Stomach (tissue), 9 donors: Measurements from ENCODE around the gene MPIG6B. TPM values are rescaled to one million over a fixed set of nuclear protein-coding genes. Genes with fewer than 3 reads are reported as not detected.

Source experiments
- DNase-seq, 2 donors: peaks; one replicate each; pipeline versions ENCODE4 v3.0.0 to v3.0.0-alpha.2; 2013 to 2019
- H3K27ac ChIP-seq, 5 donors: fragments of 200-600 bp in 4 of 5; sonication (generic) in 4 of 5; one replicate each; pipeline ENCODE4 v1.5.1; 2013 to 2019; ENCODE audit warnings: mild to moderate bottlenecking in 1 of 5, moderate library complexity in 1 of 5
- H3K27me3 ChIP-seq, 3 donors: fragments of 200-600 bp; sonication (generic); one replicate each; pipeline ENCODE4 v1.5.1; 2017 to 2019; ENCODE audit warnings: mixed run types in 1 of 3
- H3K36me3 ChIP-seq, 4 donors: fragments of 200-600 bp; sonication (generic); 1 replicate in 3 of 4; 2 replicates in 1 of 4; pipeline ENCODE4 v1.5.1; 2016 to 2019
- H3K4me1 ChIP-seq, 4 donors: fragments of 200-600 bp; sonication (generic); one replicate each; pipeline ENCODE4 v1.5.1; 2016 to 2019
- H3K4me3 ChIP-seq, 4 donors: fragments of 200-600 bp; sonication (generic) in 3 of 4; one replicate each; pipeline ENCODE4 v1.5.1; 2016 to 2019; ENCODE audit warnings: mild to moderate bottlenecking in 1 of 4
- H3K9me3 ChIP-seq, 4 donors: fragments of 200-600 bp; sonication (generic); one replicate each; pipeline ENCODE4 v1.5.1; 2016 to 2019
- CTCF ChIP-seq, 7 experiments: fragments of 450-650 bp in 4 of 7; fragments of 200-600 bp in 3 of 7; sonication (generic) in 3 of 7; IDR thresholded peaks; one replicate each; pipeline ENCODE4 v1.5.1; 2016 to 2019; ENCODE audit warnings: antibody characterized with exemption in 7 of 7, control low read depth in 2 of 7, mild to moderate bottlenecking in 1 of 7
- EP300 ChIP-seq: sonication (generic); formaldehyde crosslinking; IDR thresholded peaks from one replicate; pipeline ENCODE4 v1.6.1; 2017; ENCODE audit warnings: antibody characterized with exemption
- POLR2A ChIP-seq, 4 donors: fragments of 450-650 bp; IDR thresholded peaks; one replicate each; pipeline ENCODE4 v1.6.1; 2016; ENCODE audit warnings: antibody characterized with exemption in 4 of 4, control low read depth in 2 of 4, mild to moderate bottlenecking in 1 of 4, moderate library complexity in 1 of 4
- POLR2AphosphoS5 ChIP-seq, 3 donors: sonication (generic); formaldehyde crosslinking; IDR thresholded peaks; one replicate each; pipeline ENCODE4 v1.6.1; 2016; ENCODE audit warnings: antibody characterized with exemption in 3 of 3
- WGBS, 5 donors: extraction: QIAGEN DNeasy Blood & Tissue Kit in 3 of 5; methylation state at CpG; one replicate each; pipeline versions ENCODE4 v1.1.5 to v1.1.7; 2013 to 2018; 5-methylcytosine and 5-hydroxymethylcytosine counted together
- intact Hi-C: fragments of 100-400 bp; cut with DNase I; formaldehyde crosslinking; loops from one replicate; pipeline ENCODE4 v1.15.1; 2023; ENCODE audit warnings: low total_unique reads
- polyA plus RNA-seq, 3 donors: library from polyadenylated mRNA; stranded (reverse); fragments of 200-250 nt; gene quantifications; one replicate each; pipeline ENCODE4 v1.2.3, GENCODE V29; 2013
- total RNA-seq, 5 donors: library from RNA; depleted of rRNA; stranded (reverse); fragments of >200 nt; gene quantifications; one replicate each; pipeline versions ENCODE4 v1.1.0 to v1.2.3, GENCODE V29; 2014 to 2016
- donor health status: healthy with polysubstance abuse.
- donor health status: Bipolar disorder and iron deficiency.
- donor health status: healthy.

MPIG6B gene
- total and polyA plus RNA-seq, 8 donors, result 0.10 TPM; not detected in 7

DNA sequence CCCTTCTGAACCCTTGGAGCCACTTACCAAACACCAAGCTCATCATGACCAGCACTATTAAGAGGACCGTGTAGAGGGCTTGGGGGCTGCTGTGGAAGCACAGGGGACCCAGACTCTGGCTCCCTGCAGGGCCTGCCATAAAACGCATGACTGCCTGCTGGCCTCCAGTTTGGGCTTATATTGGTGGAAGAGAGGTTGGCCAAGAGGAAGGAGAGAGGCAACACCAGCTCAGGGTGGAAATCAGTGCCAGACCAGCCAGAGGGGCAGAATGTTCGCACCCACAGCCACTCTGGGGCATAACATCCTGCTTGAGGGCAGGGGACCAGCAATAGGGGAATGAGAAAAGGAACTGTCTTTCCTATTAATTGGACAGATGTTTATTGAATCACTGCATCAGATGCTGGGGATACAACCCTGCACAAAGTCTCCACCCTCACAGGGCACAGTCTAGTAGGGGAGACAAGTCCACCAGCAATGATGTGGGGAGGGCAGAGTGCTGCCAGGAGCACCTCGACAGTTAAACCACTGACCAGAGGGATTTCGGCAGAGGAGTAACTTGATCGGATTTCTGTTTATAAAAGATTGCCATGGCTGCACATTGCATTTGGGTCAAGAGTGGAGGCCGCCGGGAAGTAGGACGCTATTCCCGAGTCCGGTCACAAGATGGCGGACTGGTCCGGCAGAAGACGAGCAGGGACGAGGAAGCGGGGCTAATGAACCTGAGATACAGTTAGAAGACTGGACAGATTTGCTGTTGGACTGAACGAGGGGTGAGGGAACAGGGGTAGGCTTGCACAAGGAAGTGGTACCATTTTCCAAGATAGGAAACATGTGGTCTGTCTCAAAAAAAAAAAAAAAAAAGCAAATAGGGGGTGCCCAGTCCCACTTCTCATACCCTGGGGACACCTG is 42.7 kb upstream of the MPIG6B start, which contains the start of gene LY6G5C:
TSS of gene LY6G5C (minus strand) at position 842 of the 909 bp plus-strand sequence. CDS start at position 148, 694 bp downstream.
- DNase-seq, result peak; percentile 87 to 95
- peak within 1 kb of the TSS; percentile 61 to 85 (median 79) for H3K27ac ChIP-seq
- H3K36me3 ChIP-seq, result peaks cover 0 to 13% (median 10%) of the 10 kb centered on the region in 4 donors
- peaks cover 11 to 39% (median 28%) of the 10 kb centered on the region in 4 donors for H3K4me1 ChIP-seq
- intact Hi-C loops, result loop anchor here (10.0 kb wide), 1 partner anchor 84 kb away; the partner anchor contains the start of gene SAPCD1
- TF ChIP-seq POLR2AphosphoS5 (IDR thresholded peaks at IDR 0.05) (peak in 2 of 3 donors; percentile 44 to 87), CTCF (IDR thresholded peaks at IDR 0.05) (peak in 5 of 7 experiments; percentile 41 to 84 (median 61)), POLR2A (IDR thresholded peaks at IDR 0.05) (no peak)
- H3K27me3 ChIP-seq, result no peaks in the 10 kb centered on the region
- H3K9me3 ChIP-seq, result no peaks in the 10 kb centered on the region
- peak within 1 kb of the TSS; percentile 53 to 55 (median 54) for H3K4me3 ChIP-seq
- WGBS, 5 donors, result 11 to 13% (median 12%) methylated on average over 17 of the region's 17 CpGs

DNA sequence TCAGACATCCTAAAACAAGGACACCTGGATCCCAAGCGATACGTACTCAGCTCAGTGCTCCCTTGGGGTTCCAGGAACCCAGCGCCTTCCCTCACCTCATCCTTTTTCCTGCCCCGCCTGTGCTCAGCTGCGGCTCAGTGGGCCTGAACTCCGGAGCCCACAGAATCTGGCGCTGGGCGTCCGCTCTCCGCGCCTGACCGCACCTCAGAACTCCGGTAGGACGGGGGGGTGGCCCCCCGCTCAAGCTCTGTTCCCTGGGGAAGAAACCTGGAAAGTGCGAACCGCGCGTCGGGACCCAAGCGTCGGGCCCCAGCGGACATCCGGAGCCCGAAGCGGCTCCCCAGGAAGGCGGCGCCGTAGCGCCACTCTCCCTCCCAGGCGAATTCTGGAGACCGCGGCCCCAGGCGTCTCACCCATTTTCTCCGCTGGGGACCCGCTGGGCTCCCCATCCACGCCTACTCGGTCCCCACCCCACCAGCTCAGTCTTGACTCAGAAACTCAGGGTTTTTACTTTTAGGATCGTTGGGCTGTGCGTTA is 42.0 kb upstream of the MPIG6B start:
- whole genome bisulfite sequencing, 5 donors, result 0 to 1% (median 0%) methylated on average over 11 to 40 of the region's 40 CpGs
- TF ChIP-seq CTCF (IDR thresholded peaks at IDR 0.05) (peak in 1 of 7 experiments; percentile 9), POLR2A (IDR thresholded peaks at IDR 0.05) (no peak)
- peak; percentile 45 to 75 for DNase-seq
- H3K36me3 ChIP-seq, result peaks cover 0 to 20% (median 16%) of the 10 kb centered on the region in 4 donors
- H3K4me1 ChIP-seq, result peaks cover 11 to 39% (median 28%) of the 10 kb centered on the region in 4 donors
- peak overlapping the region; percentile 61 to 85 (median 79) for H3K27ac ChIP-seq
- H3K9me3 ChIP-seq, result no peaks in the 10 kb centered on the region
- peak overlapping the region; percentile 53 to 55 (median 54) for H3K4me3 ChIP-seq
- intact Hi-C loops, result loop anchor here (10.0 kb wide), 1 partner anchor 84 kb away; the partner anchor contains the start of gene SAPCD1
- no peaks in the 10 kb centered on the region for H3K27me3 ChIP-seq

DNA sequence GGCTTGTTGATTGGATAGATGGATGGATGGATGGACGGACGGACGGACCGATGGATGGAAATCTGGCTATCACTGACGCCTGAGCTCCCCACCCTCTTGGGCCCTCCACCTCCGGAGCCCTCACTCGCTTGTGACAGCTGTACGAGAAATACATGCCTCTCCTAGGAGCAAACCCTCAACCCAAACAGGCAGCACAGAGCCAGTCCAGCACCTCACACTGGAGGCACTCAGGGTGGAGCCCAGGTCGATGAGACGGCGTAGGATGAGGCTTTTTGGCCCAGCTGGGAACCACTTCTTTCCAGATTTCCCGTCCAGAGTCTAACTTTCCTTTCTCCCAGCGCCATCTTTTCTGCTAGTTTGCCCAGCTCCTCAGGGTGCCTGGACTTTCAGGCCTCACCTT is 39.6 kb upstream of the MPIG6B start:
- H3K4me3 ChIP-seq, result peak overlapping the region in 3 of 4 donors; percentile 30 to 38 (median 38)
- no peaks in the 10 kb centered on the region for H3K27me3 ChIP-seq
- peaks cover 11 to 39% (median 28%) of the 10 kb centered on the region in 4 donors for H3K4me1 ChIP-seq
- intact Hi-C loops, result loop anchor here (10.0 kb wide), 1 partner anchor 81 kb away; the partner anchor contains the start of gene SAPCD1
- whole genome bisulfite sequencing, 5 donors, result 53 to 73% (median 54%) methylated on average over 13 of the region's 13 CpGs
- DNase-seq, result peak in 1 of 2 donors; percentile 46
- TF ChIP-seq POLR2AphosphoS5 (IDR thresholded peaks at IDR 0.05) (no peak), EP300 (no peak), POLR2A (IDR thresholded peaks at IDR 0.05) (no peak), CTCF (IDR thresholded peaks at IDR 0.05) (no peak)
- H3K36me3 ChIP-seq, result peaks cover 22 to 44% (median 40%) of the 10 kb centered on the region in 4 donors
- peak overlapping the region in 4 of 5 donors; percentile 24 to 66 (median 53) for H3K27ac ChIP-seq
- no peaks in the 10 kb centered on the region for H3K9me3 ChIP-seq

DNA sequence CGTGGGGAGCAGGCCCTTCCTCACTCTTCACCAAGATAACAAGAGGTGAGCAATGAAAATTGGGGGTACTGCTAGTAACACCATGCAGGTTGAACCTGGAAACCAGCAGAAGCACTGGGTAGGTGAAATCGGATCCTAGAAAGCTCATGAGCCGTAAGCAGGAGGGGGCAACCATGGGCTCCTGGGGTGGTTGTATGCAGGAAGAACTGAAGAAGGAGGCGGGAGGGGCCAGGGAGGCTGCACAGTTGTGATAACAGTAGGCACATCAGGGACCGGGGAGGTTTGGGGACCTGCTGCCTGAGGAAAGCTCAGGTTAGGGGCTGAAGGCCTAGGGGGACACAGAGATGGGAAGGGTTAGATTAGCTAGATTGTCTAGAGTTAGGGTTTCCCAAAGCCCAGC is 36.7 kb upstream of the MPIG6B start:
- Histone ChIP-seq H3K4me1 (peaks cover 9 to 44% (median 26%) of the 10 kb centered on the region in 4 donors), H3K27ac (no peak overlapping the region), H3K4me3 (no peak overlapping the region), H3K9me3 (no peaks in the 10 kb centered on the region), H3K36me3 (peaks cover 49 to 73% (median 69%) of the 10 kb centered on the region in 4 donors), H3K27me3 (no peaks in the 10 kb centered on the region)
- TF ChIP-seq EP300 (no peak), CTCF (IDR thresholded peaks at IDR 0.05) (no peak), POLR2A (IDR thresholded peaks at IDR 0.05) (no peak), POLR2AphosphoS5 (IDR thresholded peaks at IDR 0.05) (no peak)
- no peak for DNase-seq
- WGBS, 5 donors, result 76 to 88% (median 81%) methylated on average over 5 of the region's 5 CpGs
- intact Hi-C loops, result loop anchor here (10.0 kb wide), 1 partner anchor 78 kb away; the partner anchor contains the start of gene SAPCD1
